HG03457 (cell line): ENCODE measurements around the gene PTPDC1.

Experiments used
- ATAC-seq: cut with Tn5 transposase; IDR thresholded peaks from one replicate; pipeline ENCODE4 v1.9.1; 2021; ENCODE audit warnings: moderate number of reproducible peaks; ENCODE audit not compliant: unreplicated experiment

The PTPDC1 gene

GRCh38 chr9:94140791-94141790, 56.8 kb downstream of the PTPDC1 start:
- ATAC-seq, result no peak

DNA sequence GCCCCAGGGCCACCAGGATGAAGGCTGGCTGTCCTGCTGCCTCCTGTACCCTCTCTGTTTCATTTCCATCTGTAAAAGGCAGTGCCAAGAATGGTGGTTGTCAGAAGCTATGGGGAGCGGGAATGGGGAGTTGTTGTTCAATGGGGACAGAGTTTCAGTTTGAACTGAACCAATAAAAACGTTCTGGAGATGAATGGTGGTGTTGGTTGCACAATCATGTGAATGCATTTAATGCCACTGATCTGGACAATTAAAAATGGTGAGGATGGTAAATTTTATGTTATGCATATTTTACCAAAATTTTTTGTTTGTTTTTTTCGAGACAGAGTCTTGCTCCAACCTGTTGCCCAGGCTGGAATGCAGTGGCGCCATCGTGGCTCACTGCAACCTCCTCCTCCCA, 58.1 kb downstream of the PTPDC1 start:
- ATAC-seq, result no peak

GRCh38 chr9:94144394-94144793, 60.1 kb downstream of the PTPDC1 start:
- ATAC-seq, result no peak

GRCh38 chr9:94145640-94146039, 61.4 kb downstream of the PTPDC1 start:
- ATAC-seq, result no peak

- no peak for ATAC-seq
Observed at GRCh38 chr9:94147776-94148175, 63.5 kb downstream of the PTPDC1 start.

DNA sequence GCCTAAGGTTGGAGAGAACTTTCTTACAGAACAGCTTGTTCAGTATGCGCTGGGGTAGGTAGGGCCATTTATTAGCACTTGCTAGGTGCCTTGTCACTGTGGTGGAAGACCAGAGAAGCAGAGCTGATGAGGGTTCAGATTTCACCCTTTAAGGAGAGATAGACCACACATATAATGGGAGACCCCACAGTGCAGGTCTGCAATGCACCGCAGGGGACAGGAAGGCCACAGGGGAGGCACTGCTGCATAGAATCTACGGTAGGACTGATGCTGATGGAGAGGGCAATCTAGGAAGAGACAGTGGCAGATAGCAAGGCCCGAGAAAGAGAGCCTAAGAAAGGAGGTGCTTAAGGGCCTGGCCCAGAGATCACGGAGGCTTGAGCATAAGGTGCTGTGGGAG, 64.2 kb downstream of the PTPDC1 start:
- ATAC-seq, result no peak

DNA sequence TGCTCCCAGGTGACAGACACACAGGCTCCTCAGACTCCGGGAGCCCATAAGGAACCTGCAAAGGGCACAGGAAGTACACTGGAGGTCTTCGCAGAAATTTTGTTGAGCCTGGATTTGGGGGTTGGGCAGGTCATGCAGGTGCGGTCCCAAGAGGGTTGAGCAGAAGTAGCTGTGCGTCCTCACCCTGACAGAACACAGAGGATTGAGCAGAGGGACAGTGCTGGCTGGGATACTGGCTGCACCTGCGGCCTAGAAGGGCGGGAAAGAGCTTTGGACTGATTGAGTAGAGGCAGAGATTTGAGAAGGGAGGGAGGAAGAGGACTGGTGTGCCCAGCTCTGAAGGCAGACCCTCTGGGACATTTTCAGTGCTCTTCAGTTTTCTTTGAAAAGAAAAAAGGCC, 65.4 kb downstream of the PTPDC1 start:
- ATAC-seq, result no peak

DNA sequence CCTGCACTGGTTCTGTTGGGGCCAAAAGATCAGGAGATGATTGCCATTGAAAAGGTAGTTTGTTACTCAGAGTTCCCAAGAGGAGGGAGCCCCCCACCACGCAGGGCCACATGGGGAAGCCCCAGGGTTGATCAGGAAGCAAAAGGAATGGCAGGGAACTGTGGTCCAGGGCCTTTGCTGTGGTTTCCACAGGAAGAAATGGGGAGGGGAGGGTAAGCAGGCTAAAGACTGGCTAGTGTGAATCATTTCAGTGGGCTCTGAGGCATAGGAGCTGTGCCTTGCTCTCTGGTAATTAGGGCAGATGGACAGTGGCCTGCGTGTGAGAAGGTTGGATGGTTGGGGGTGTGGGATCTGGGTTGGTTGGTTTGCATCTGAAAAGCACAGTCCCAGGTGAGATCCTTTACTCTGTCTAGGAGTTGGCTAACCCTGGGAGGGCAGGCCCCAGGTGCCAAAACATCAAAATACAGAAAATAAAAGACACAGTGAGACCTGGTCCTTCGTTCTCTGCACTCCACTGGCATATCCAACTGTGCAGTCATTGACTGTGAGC, 66.1 kb downstream of the PTPDC1 start:
- ATAC-seq, result no peak

DNA sequence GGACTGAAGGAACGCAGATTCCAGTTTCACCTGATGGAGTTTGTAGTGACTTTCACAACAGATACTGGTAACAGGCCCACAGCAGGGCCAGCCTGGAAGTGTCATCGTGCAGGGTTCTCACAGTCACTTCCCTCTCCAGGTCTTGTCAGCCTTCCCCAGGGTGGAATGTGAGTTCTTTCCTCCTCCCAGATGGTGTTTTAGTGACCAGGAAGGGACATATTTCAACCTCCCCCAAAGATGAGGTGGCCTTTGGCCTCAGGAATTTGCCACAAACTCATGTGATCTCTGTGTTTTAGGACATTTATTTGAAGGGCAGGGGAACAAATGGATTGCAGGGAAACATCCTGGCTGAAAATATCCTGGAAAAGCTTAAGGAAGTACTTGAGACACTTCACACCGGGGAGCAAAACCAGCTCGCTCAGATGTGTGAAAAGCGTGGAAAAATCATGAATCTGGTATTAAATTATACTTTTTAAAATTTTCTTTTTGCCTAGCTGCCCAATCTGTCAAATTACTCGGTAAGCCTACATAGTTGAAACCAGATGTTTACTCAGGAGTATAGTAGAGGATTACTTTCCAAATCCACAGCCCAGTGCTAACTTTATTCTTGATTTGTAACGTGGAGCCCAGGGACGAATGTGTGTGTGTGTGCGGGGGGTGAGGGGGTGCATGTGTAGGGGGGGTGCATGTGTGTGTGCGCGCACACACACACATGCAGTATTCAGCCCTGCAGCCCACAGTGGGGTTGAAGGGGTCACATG, 66.8 kb downstream of the PTPDC1 start:
- ATAC-seq, result no peak

- ATAC-seq, result no peak
Observed at GRCh38 chr9:94153905-94154304, 69.6 kb downstream of the PTPDC1 start.

DNA sequence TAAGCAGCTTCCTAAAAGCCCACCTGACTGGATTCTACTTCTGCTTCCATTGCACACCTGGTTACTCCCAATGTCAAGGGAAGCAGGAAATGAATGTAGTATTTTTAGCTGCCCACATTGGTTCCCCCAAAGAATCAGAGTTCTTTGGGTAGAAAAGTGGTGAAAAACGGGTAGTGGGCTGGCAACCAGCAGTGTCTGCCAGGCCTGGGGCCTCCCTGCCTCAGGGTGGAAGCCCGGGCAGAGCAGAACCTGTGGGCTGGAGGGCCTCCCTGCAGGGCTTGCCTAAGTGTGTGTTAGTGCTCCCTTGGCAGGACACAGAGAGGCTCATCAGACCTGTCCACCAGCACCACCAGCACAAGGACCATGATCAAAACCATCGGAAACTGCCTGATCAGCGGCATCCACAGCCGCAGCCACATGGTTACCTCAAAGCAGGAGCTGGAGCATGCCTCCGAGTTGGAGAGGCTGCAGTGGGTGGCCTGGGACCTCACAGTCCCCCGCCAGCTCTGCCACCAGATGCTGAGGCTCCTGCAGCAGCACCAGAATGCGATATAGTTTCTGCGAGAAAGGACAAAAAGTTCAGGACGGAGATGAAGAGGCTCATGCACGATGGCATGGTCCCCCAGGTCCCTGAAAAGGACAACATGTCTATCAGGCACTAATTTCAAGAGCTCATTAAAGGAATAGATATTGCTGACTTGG, 72.2 kb downstream of the PTPDC1 start:
- ATAC-seq, result no peak

DNA sequence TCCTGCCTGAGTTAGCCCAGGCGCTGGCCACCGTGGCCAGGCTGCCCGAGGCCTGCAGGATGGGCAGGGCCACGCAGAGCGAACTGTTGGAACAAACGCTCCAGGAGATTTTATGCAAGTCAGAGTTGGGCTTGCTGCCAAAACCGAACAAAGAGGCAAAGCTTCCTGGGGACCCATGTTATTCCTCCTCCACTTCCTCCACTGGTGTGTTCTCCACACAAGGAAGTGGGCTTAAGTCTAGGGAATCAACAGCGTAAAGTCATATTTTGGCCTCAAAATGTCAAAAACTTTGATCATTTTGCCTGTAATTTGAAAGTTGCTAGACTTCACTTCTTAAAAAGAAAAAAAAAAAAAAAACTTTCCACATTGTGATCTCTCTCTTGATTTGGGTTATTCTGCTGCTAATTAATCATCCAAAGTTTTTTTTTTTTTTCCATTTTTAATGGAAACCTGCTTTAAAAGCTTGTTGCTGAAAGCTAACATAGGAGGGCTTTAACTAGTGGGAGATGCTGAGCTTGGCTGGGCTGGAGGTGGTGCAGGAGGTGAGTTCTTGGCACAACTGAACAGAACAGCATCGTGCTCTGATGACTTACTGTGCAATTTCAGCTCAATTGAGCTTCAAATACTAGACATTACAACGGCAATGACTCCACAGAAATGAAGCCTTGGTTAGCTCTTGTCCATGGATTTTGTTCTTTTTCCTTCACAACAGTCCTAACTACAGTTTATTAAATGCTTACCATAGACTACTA, 73.0 kb downstream of the PTPDC1 start:
- ATAC-seq, result no peak
